8988T (cell line): ENCODE data around the gene NPLOC4.

ENCODE experiments used
- DNase-seq: peaks from one replicate; pipeline ENCODE4 v3.0.0; 2011

NPLOC4 gene

GRCh38 chr17:81544281-81544974 is 92.5 kb downstream of the NPLOC4 start:
- no peak for DNase-seq

GRCh38 chr17:81543756-81544155 is 93.2 kb downstream of the NPLOC4 start:
- no peak for DNase-seq

- no peak for DNase-seq
Measured at GRCh38 chr17:81543339-81543675, 93.6 kb downstream of the NPLOC4 start.

GRCh38 chr17:81542431-81543338 is 94.2 kb downstream of the NPLOC4 start:
- no peak for DNase-seq

- DNase-seq = no peak
Measured at GRCh38 chr17:81541123-81541522, 95.8 kb downstream of the NPLOC4 start.

GRCh38 chr17:81540676-81541027 is 96.3 kb downstream of the NPLOC4 start:
- DNase-seq = no peak

- no peak for DNase-seq
Measured at GRCh38 chr17:81539961-81540675, 96.8 kb downstream of the NPLOC4 start.

GRCh38 chr17:81539571-81539900 is 97.4 kb downstream of the NPLOC4 start:
- no peak for DNase-seq

GRCh38 chr17:81538651-81539570 is 98.0 kb downstream of the NPLOC4 start:
- DNase-seq = no peak

GRCh38 chr17:81537856-81538555 is 98.9 kb downstream of the NPLOC4 start:
- DNase-seq = no peak

- DNase-seq = peak; percentile 95
Measured at GRCh38 chr17:81537343-81537855, 99.5 kb downstream of the NPLOC4 start.

GRCh38 chr17:81536299-81537290 is 100.3 kb downstream of the NPLOC4 start:
- no peak for DNase-seq

GRCh38 chr17:81535480-81536298 is 101.2 kb downstream of the NPLOC4 start:
- no peak for DNase-seq

GRCh38 chr17:81535007-81535328 is 101.9 kb downstream of the NPLOC4 start:
- no peak for DNase-seq

- no peak for DNase-seq
Measured at GRCh38 chr17:81534157-81535006, 102.5 kb downstream of the NPLOC4 start.

- no peak for DNase-seq
Measured at GRCh38 chr17:81533339-81534141, 103.4 kb downstream of the NPLOC4 start.

GRCh38 chr17:81532490-81533287 is 104.2 kb downstream of the NPLOC4 start:
- DNase-seq = no peak
